Smooth muscle cell of the brain vasculature (primary cell): ENCODE measurements around the gene FSCN2.

Experiments used
- DNase-seq: peaks from one replicate; pipeline ENCODE4 v3.0.0-alpha.2; 2012; ENCODE audit warnings: low read depth, low spot score

FSCN2 gene

GRCh38 chr17:81491181-81491581, 37.0 kb upstream of the FSCN2 start:
- no peak for DNase-seq

GRCh38 chr17:81491761-81492160, 36.4 kb upstream of the FSCN2 start:
- no peak for DNase-seq

- no peak for DNase-seq
These were observed 36.0 kb upstream of the FSCN2 start for GRCh38 chr17:81492202-81492601.

GRCh38 chr17:81492706-81493105, 35.5 kb upstream of the FSCN2 start:
- DNase-seq: no peak

GRCh38 chr17:81493198-81494038, 34.8 kb upstream of the FSCN2 start:
- DNase-seq: no peak

- DNase-seq: no peak
These were observed 33.4 kb upstream of the FSCN2 start for GRCh38 chr17:81494626-81495377.

GRCh38 chr17:81498953-81499600, 29.1 kb upstream of the FSCN2 start:
- DNase-seq: no peak

- no peak for DNase-seq
These were observed 28.6 kb upstream of the FSCN2 start for GRCh38 chr17:81499601-81499970.

- no peak for DNase-seq
These were observed 28.1 kb upstream of the FSCN2 start for GRCh38 chr17:81500047-81500446.

GRCh38 chr17:81502471-81503017, 25.6 kb upstream of the FSCN2 start:
- no peak for DNase-seq

GRCh38 chr17:81503619-81504018, 24.6 kb upstream of the FSCN2 start:
- no peak for DNase-seq

GRCh38 chr17:81508639-81509206, 19.5 kb upstream of the FSCN2 start:
- DNase-seq: no peak

GRCh38 chr17:81509207-81509971, 18.8 kb upstream of the FSCN2 start:
- no peak for DNase-seq

- DNase-seq: no peak
These were observed 18.0 kb upstream of the FSCN2 start for GRCh38 chr17:81509972-81510784.

GRCh38 chr17:81510785-81511553, 17.2 kb upstream of the FSCN2 start:
- DNase-seq: no peak

- no peak for DNase-seq
These were observed 16.7 kb upstream of the FSCN2 start for GRCh38 chr17:81511554-81511803.

GRCh38 chr17:81511804-81512561, 16.2 kb upstream of the FSCN2 start:
- no peak for DNase-seq

GRCh38 chr17:81512562-81513371, 15.4 kb upstream of the FSCN2 start, which contains the start of gene ACTG1:
Gene ACTG1 (minus strand): TSS chr17:81512799. CDS start chr17:81512354, 445 bp downstream.
- peak; percentile 89 for DNase-seq
